Pancreas (tissue), 10 donors: Measurements from ENCODE around the gene KRTAP4-11. TPM values are rescaled to one million over a fixed set of nuclear protein-coding genes. Genes with fewer than 3 reads are reported as not detected.
"Not testable (repeated sequence)": the region's sequence is repeated elsewhere in the genome, so short reads cannot be mapped to it uniquely, and the experiment has no call there.

Experiments used
- ATAC-seq, 4 donors: fragments of 200-7000 bp; cut with Tn5 transposase; one replicate each; pipeline versions ENCODE4 v1.8.0 to v1.9.1; 2020; ENCODE audit warnings: mild to moderate bottlenecking in 4 of 4, moderate library complexity in 4 of 4
- DNase-seq, 6 donors: peaks; one replicate each; pipeline ENCODE4 v3.0.0-alpha.2; 2020
- FAIRE-seq: peaks from 2 replicates; lab custom pipeline; 2012; peaks lifted over from hg19 to GRCh38; lab: Jason Lieb, UNC
- H3K27ac ChIP-seq, 4 donors: fragments of 200-600 bp; sonication (generic); 1 replicate in 3 of 4; 2 replicates in 1 of 4; pipeline versions ENCODE4 v1.5.0 to v1.8.0; 2020
- H3K27me3 ChIP-seq, 4 donors: fragments of 200-600 bp; one replicate each; pipeline ENCODE4 v1.8.0; 2021
- H3K36me3 ChIP-seq, 3 donors: fragments of 200-600 bp; sonication (generic) in 1 of 3; one replicate each; pipeline versions ENCODE4 v1.5.0 to v1.8.0; 2020 to 2021
- H3K4me1 ChIP-seq, 3 donors: fragments of 200-600 bp; one replicate each; pipeline ENCODE4 v1.8.0; 2021
- H3K4me3 ChIP-seq, 4 donors: fragments of 200-600 bp; sonication (generic) in 2 of 4; one replicate each; pipeline versions ENCODE4 v1.5.0 to v1.8.0; 2020 to 2021
- H3K9me3 ChIP-seq, 4 donors: fragments of 200-600 bp; one replicate each; pipeline ENCODE4 v1.8.0; 2021
- CTCF ChIP-seq, 4 donors: fragments of 200-600 bp; sonication (generic) in 3 of 4; IDR thresholded peaks; one replicate each; pipeline versions ENCODE4 v1.5.0 to v1.8.0; 2021; ENCODE audit warnings: antibody characterized with exemption in 4 of 4
- WGBS, 2 donors: extraction: QIAGEN DNeasy Blood & Tissue Kit; methylation state at CpG; one replicate each; pipeline ENCODE4 v1.1.7; 2013; 5-methylcytosine and 5-hydroxymethylcytosine counted together
- intact Hi-C, 3 donors: fragments of 100-400 bp; cut with DNase I; formaldehyde crosslinking; loops; one replicate each; pipeline versions ENCODE4 v1.11.1 to v1.14.2; 2022
- polyA plus RNA-seq, 2 donors: library from polyadenylated mRNA; stranded (reverse); fragments of 200-250 nt; gene quantifications; one replicate each; pipeline ENCODE4 v1.2.3, GENCODE V29; 2013
- total RNA-seq, 6 donors: library from RNA; stranded (reverse); fragmentation: NEBNext Ultra II Directional in 4 of 6; extraction: Animal tissue kit (Norgen Biotek cat#: 25700) in 4 of 6; gene quantifications; one replicate each; pipeline versions ENCODE4 v1.2.1 to v1.2.4, GENCODE V29; 2021 to 2023
- donor health status: healthy with polysubstance abuse.
- donor health status: DM: no; HTN: no; CAD: no; lungs with moderate emphysema.
- donor health status: DM: no; HTN: no; CAD: no.
- donor health status: control.
- donor health status: control.
- donor health status: Bipolar disorder and iron deficiency.
- donor health status: DM: yes; HTN: yes; CAD: no.
- donor health status: DM: no; HTN: no; CAD: no.
- donor health status: DM: no; HTN: no; CAD: no.
- donor health status: DM: yes; HTN: yes; CAD: no.

The KRTAP4-11 gene
- total and polyA plus RNA-seq, 8 donors, result not detected

GRCh38 chr17:41145261-41145660 lies 27.1 kb upstream of the KRTAP4-11 start:
- Histone ChIP-seq H3K4me1 (no peaks in the 10 kb centered on the region), H3K27ac (no peak overlapping the region), H3K27me3 (no peaks in the 10 kb centered on the region), H3K4me3 (no peak overlapping the region), H3K36me3 (no peaks in the 10 kb centered on the region), H3K9me3 (no peaks in the 10 kb centered on the region)
- DNase-seq (no peak), ATAC-seq (no peak), FAIRE-seq (no peak)
- 62 to 75% methylated on average over 2 of the region's 2 CpGs for WGBS, 2 donors
- intact Hi-C loops, result no loop called here
- TF ChIP-seq CTCF (IDR thresholded peaks at IDR 0.05), result no peak

GRCh38 chr17:41144846-41145245 lies 26.7 kb upstream of the KRTAP4-11 start:
- Histone ChIP-seq H3K27me3 (no peaks in the 10 kb centered on the region), H3K27ac (no peak overlapping the region), H3K4me3 (no peak overlapping the region), H3K4me1 (no peaks in the 10 kb centered on the region), H3K9me3 (no peaks in the 10 kb centered on the region), H3K36me3 (no peaks in the 10 kb centered on the region)
- 81 to 85% methylated on average over 1 of the region's 1 CpG for WGBS, 2 donors
- DNase-seq (no peak), ATAC-seq (no peak), FAIRE-seq (no peak)
- TF ChIP-seq CTCF (IDR thresholded peaks at IDR 0.05), result no peak
- intact Hi-C loops, result no loop called here

GRCh38 chr17:41141361-41141760 lies 23.2 kb upstream of the KRTAP4-11 start:
- H3K4me1 ChIP-seq, result no peaks in the 10 kb centered on the region
- no peak for DNase-seq
- no peak for FAIRE-seq
- TF ChIP-seq CTCF (IDR thresholded peaks at IDR 0.05), result no peak
- H3K36me3 ChIP-seq, result no peaks in the 10 kb centered on the region
- H3K27ac ChIP-seq, result no peak overlapping the region
- H3K9me3 ChIP-seq, result no peaks in the 10 kb centered on the region
- ATAC-seq, result no peak
- no peak overlapping the region for H3K4me3 ChIP-seq
- H3K27me3 ChIP-seq, result no peaks in the 10 kb centered on the region
- intact Hi-C loops, result no loop called here

- H3K27ac ChIP-seq, result no peak within 1 kb of the TSS
- no peaks in the 10 kb centered on the region for H3K9me3 ChIP-seq
- TF ChIP-seq CTCF (IDR thresholded peaks at IDR 0.05), result no peak
- ATAC-seq (no peak), DNase-seq (no peak), FAIRE-seq (no peak)
- no peak within 1 kb of the TSS for H3K4me3 ChIP-seq
- no peaks in the 10 kb centered on the region for H3K27me3 ChIP-seq
- no peaks in the 10 kb centered on the region for H3K36me3 ChIP-seq
- intact Hi-C loops, result no loop called here
- no peaks in the 10 kb centered on the region for H3K4me1 ChIP-seq
- 64 to 79% methylated on average over 6 of the region's 6 CpGs for WGBS, 2 donors
These were observed 22.4 kb upstream of the KRTAP4-11 start, which contains the start of gene KRTAP4-6 for GRCh38 chr17:41140360-41141131. Gene KRTAP4-6, minus strand, starts transcription at chr17:41140544. Its CDS starts 57 bp downstream, at chr17:41140487.

- H3K4me3 ChIP-seq, H3K9me3 ChIP-seq, intact Hi-C loops, H3K36me3 ChIP-seq, FAIRE-seq, H3K27ac ChIP-seq, H3K4me1 ChIP-seq, H3K27me3 ChIP-seq, ATAC-seq: not testable (repeated sequence)
- peak in 1 of 6 donors; percentile 64 for DNase-seq
- WGBS, 2 donors, result 69 to 73% methylated on average over 12 of the region's 12 CpGs
These were observed 21.7 kb upstream of the KRTAP4-11 start for GRCh38 chr17:41139865-41140264.
